DND-41 (cell line): ENCODE data around the gene TERF2IP.

Experiments used
- ATAC-seq: fragments of 200-7000 bp; cut with Tn5 transposase; 3 replicates; pipeline ENCODE4 v1.9.1; 2021; ENCODE audit warnings: low read depth; ENCODE audit not compliant: insufficient read depth
- DNase-seq: peaks from one replicate; pipeline ENCODE4 v3.0.0-alpha.2; 2020
- H2AFZ ChIP-seq: 2 replicates; pipeline ENCODE4 v1.6.0; 2012; ENCODE audit warnings: low read depth, low read length
- H3K27ac ChIP-seq: 2 replicates; pipeline ENCODE4 v1.5.1; 2012; ENCODE audit warnings: low read length, inconsistent platforms
- H3K27me3 ChIP-seq: fragments of 200-600 bp; sonication (generic); 2 replicates; pipeline ENCODE4 v1.6.0; 2012; ENCODE audit warnings: low read length, mild to moderate bottlenecking, inconsistent platforms; ENCODE audit not compliant: insufficient read depth, poor library complexity
- H3K36me3 ChIP-seq: 2 replicates; pipeline ENCODE4 v1.5.1; 2012; ENCODE audit warnings: low read length, inconsistent platforms; ENCODE audit not compliant: insufficient read depth
- H3K4me1 ChIP-seq: 2 replicates; pipeline ENCODE4 v1.5.1; 2012; ENCODE audit warnings: mild to moderate bottlenecking, low read length; ENCODE audit not compliant: insufficient read depth
- H3K4me2 ChIP-seq: 2 replicates; pipeline ENCODE4 v1.6.0; 2012; ENCODE audit warnings: mild to moderate bottlenecking, moderate library complexity, low read length, inconsistent platforms; ENCODE audit not compliant: insufficient read depth
- H3K4me3 ChIP-seq, 2 experiments: fragments of 200-600 bp in 1 of 2; shearing (Covaris generic) in 1 of 2; 2 replicates each; pipeline ENCODE4 v1.5.1; 2012 to 2016; ENCODE audit warnings: inconsistent platforms in 2 of 2, low read length in 2 of 2, mild to moderate bottlenecking in 2 of 2, low read depth in 1 of 2, moderate library complexity in 1 of 2
- H3K79me2 ChIP-seq: 2 replicates; pipeline ENCODE4 v1.6.0; 2012; ENCODE audit warnings: low read length, inconsistent platforms; ENCODE audit not compliant: insufficient read depth
- H3K9ac ChIP-seq: 2 replicates; pipeline ENCODE4 v1.6.0; 2012; ENCODE audit warnings: low read depth, mild to moderate bottlenecking, inconsistent platforms, low read length, moderate library complexity
- H3K9me3 ChIP-seq: 2 replicates; pipeline ENCODE4 v1.5.1; 2012; ENCODE audit warnings: low read length, moderate library complexity, mild to moderate bottlenecking, inconsistent platforms; ENCODE audit not compliant: insufficient read depth, severe bottlenecking
- H4K20me1 ChIP-seq: 2 replicates; pipeline ENCODE4 v1.6.0; 2012; ENCODE audit warnings: low read length; ENCODE audit not compliant: insufficient read depth
- EZH2 ChIP-seq: IDR thresholded peaks from 3 replicates; pipeline ENCODE4 v1.6.1; 2012; ENCODE audit warnings: borderline replicate concordance, low read depth, mild to moderate bottlenecking, moderate library complexity, low read length, inconsistent platforms; ENCODE audit not compliant: severe bottlenecking
- TF ChIP-seq, protein P1 (sequence below): IDR thresholded peaks from 2 replicates; pipeline ENCODE4 v1.5.1; 2012; ENCODE audit warnings: borderline replicate concordance, low read length, moderate library complexity, mild to moderate bottlenecking; ENCODE audit not compliant: poor library complexity, severe bottlenecking; ENCODE audit errors: extremely low read depth

TERF2IP gene

DNA sequence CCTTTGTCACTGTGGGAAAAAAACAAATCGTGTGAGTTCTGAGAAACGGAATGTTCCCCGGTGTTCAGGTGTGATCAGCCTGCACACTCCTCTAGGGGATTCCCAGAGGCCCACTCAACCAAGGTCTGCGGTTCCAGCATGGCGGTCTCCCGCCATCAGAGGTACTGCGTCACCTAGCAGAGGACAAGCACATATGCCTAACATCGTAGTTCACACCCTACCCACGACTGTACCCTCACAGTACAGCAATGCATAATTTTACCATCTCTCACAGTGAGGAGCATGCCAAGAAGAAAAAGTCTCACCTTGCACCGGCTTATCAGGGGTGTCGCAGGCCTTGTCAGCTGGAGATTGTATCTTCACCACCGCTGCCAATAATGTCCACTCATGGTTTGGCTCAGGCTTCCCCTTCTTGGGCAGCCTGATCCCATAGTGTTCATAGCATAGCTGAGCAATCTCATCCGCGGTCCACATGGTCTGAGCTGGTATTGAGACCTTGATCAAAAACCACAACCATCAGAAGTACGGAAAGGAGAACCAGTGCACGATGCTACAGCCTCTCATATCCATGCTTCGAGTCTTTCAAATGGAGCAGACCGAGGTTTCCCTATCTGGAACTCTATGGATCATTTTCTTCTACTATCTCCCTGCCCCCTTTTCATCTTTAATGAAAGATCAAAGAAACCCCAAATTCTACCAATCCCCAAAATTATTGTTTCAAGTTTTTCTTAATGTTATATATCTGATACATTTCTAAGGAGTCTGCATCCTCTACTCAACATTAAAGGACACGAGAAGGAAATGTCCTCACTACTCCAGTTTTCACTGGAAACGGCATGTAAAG, 27.0 kb upstream of the TERF2IP start:
- Histone ChIP-seq H3K4me3 (no peak overlapping the region), H2AFZ (no peak overlapping the region), H3K9ac (no peak overlapping the region), H4K20me1 (no peaks in the 10 kb centered on the region), H3K4me1 (peaks cover 30% of the 10 kb centered on the region), H3K79me2 (peaks cover 24% of the 10 kb centered on the region), H3K4me2 (peak overlapping the region; percentile 91; the same call in 1 of the 2 replicates), H3K9me3 (no peaks in the 10 kb centered on the region), H3K27me3 (no peaks in the 10 kb centered on the region), H3K36me3 (peaks cover 53% of the 10 kb centered on the region), H3K27ac (no peak overlapping the region)
- TF ChIP-seq, protein P1, sequence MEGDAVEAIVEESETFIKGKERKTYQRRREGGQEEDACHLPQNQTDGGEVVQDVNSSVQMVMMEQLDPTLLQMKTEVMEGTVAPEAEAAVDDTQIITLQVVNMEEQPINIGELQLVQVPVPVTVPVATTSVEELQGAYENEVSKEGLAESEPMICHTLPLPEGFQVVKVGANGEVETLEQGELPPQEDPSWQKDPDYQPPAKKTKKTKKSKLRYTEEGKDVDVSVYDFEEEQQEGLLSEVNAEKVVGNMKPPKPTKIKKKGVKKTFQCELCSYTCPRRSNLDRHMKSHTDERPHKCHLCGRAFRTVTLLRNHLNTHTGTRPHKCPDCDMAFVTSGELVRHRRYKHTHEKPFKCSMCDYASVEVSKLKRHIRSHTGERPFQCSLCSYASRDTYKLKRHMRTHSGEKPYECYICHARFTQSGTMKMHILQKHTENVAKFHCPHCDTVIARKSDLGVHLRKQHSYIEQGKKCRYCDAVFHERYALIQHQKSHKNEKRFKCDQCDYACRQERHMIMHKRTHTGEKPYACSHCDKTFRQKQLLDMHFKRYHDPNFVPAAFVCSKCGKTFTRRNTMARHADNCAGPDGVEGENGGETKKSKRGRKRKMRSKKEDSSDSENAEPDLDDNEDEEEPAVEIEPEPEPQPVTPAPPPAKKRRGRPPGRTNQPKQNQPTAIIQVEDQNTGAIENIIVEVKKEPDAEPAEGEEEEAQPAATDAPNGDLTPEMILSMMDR = no peak
- no peak for TF ChIP-seq EZH2
- no peak for ATAC-seq
- DNase-seq = no peak

DNA sequence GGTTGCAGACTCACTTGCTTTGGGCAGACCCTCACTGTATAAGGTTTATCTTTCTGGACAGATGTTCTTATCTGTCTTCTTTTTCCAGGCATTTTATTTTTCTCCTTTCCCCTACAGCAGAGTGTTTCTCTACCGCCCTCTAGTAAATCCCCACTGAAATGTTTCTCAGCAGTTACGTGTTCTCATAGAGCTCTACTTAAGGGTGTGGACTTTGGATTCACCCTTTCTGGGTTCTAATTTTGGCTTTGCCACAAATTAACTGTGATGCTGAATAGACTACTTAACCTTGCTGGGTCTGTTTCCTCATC, 26.4 kb upstream of the TERF2IP start:
- Histone ChIP-seq H3K79me2 (peaks cover 24% of the 10 kb centered on the region), H3K4me1 (peaks cover 30% of the 10 kb centered on the region), H3K27me3 (no peaks in the 10 kb centered on the region), H3K4me2 (peak overlapping the region; percentile 91), H3K4me3 (no peak overlapping the region), H3K27ac (no peak overlapping the region), H2AFZ (no peak overlapping the region), H3K9ac (no peak overlapping the region), H4K20me1 (no peaks in the 10 kb centered on the region), H3K9me3 (no peaks in the 10 kb centered on the region), H3K36me3 (peaks cover 53% of the 10 kb centered on the region)
- no peak for ATAC-seq
- no peak for DNase-seq
- TF ChIP-seq, protein P1 = peak; percentile 50
- no peak for TF ChIP-seq EZH2

DNA sequence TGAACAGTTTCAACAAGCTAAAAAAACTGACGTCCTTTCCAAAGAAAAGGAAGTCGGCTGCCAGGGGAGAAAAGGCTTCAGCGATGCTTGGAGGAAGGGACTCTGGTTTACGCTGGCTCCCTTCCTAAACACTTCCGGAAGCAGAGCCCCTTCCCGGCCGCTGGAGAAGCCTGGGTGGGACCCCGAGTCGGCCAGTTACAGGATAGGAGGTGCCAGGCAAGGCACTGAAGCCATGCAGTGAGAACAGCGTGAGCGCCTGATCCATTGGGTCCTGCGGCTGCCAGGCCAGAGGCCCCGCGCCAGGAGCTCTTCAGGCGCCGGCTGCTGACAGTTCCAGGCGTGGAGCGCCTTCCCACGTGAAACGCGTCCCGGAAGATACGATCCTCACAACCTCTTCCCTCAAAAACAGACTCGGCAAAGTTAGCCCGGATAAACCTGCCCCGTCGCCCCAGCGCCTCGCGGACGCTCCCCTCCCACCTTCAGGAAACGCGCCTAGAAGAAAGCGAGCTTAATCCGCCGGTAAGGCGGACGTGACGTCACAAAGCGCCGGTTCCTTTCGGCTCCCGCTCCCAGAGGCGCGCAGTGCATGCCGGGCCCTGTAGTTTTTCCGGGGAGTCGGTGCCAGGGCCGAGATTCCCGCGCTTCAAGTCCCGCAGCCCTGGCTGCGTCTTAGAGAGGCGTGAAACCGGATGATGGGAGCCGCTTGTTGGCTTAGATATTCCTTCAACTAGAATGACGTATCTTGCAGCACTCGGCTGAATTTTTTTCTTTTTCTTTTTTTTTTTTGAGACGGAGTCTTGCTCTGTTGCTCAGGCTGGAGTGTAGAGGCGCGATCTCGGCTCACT, 24.6 kb upstream of the TERF2IP start, which contains the start of gene ADAT1:
TSS of gene ADAT1 (minus strand) at position 521 of the 845 bp plus-strand sequence. CDS start 2,482 bp downstream, outside the sequence.
- DNase-seq (peak; percentile 98), ATAC-seq (peak; percentile 95)
- H2AFZ ChIP-seq = peak within 1 kb of the TSS; percentile 77
- peak within 1 kb of the TSS; percentile 52 to 72 for H3K4me3 ChIP-seq
- no peaks in the 10 kb centered on the region for H3K9me3 ChIP-seq
- peaks cover 31% of the 10 kb centered on the region for H3K4me1 ChIP-seq
- no peaks in the 10 kb centered on the region for H4K20me1 ChIP-seq
- peaks cover 54% of the 10 kb centered on the region for H3K36me3 ChIP-seq
- peak within 1 kb of the TSS; percentile 82 for H3K27ac ChIP-seq
- no peak for TF ChIP-seq EZH2
- H3K9ac ChIP-seq = peak within 1 kb of the TSS; percentile 82
- peaks cover 24% of the 10 kb centered on the region for H3K79me2 ChIP-seq
- H3K4me2 ChIP-seq = peak within 1 kb of the TSS; percentile 91
- no peaks in the 10 kb centered on the region for H3K27me3 ChIP-seq
